RWPE2 (cell line): ENCODE results near the gene GRIP1.

ENCODE experiments used
- ATAC-seq: fragments of 200-7000 bp; cut with Tn5 transposase; 3 replicates; pipeline ENCODE4 v1.9.1; 2021; ENCODE audit warnings: low read depth
- DNase-seq: peaks from one replicate; pipeline ENCODE4 v3.0.0-alpha.2; 2020; ENCODE audit warnings: low spot score
- H3K27ac ChIP-seq: fragments of 450-650 bp; 2 replicates; pipeline ENCODE4 v1.5.1; 2017; ENCODE audit warnings: mild to moderate bottlenecking; ENCODE audit not compliant: poor library complexity, severe bottlenecking
- H3K27me3 ChIP-seq: fragments of 250-450 bp; sonication (Bioruptor Pico); 2 replicates; pipeline ENCODE4 v1.5.1; 2021; ENCODE audit warnings: mild to moderate bottlenecking, moderate library complexity; ENCODE audit not compliant: insufficient read depth, poor library complexity, severe bottlenecking
- H3K36me3 ChIP-seq: fragments of 250-450 bp; sonication (Bioruptor Pico); 2 replicates; pipeline ENCODE4 v1.5.1; 2020; ENCODE audit warnings: low read depth, mild to moderate bottlenecking, moderate library complexity
- H3K4me1 ChIP-seq: fragments of 250-450 bp; sonication (Bioruptor Pico); 2 replicates; pipeline ENCODE4 v1.5.1; 2021; ENCODE audit warnings: mild to moderate bottlenecking, moderate library complexity; ENCODE audit not compliant: insufficient read depth, poor library complexity, severe bottlenecking
- H3K4me3 ChIP-seq: fragments of 250-450 bp; sonication (Bioruptor Pico); 2 replicates; pipeline ENCODE4 v1.5.1; 2021; ENCODE audit warnings: mild to moderate bottlenecking, moderate library complexity; ENCODE audit not compliant: severe bottlenecking
- H3K9me3 ChIP-seq: fragments of 250-450 bp; sonication (Bioruptor Pico); 2 replicates; pipeline ENCODE4 v1.5.1; 2021; ENCODE audit warnings: mild to moderate bottlenecking, moderate library complexity; ENCODE audit not compliant: severe bottlenecking
- CTCF ChIP-seq: fragments of 450-650 bp; IDR thresholded peaks from one replicate; pipeline ENCODE4 v1.5.1; 2017; ENCODE audit warnings: mild to moderate bottlenecking, moderate library complexity; ENCODE audit not compliant: poor library complexity, severe bottlenecking

GRIP1 gene

GRCh38 chr12:66453844-66454243 lies 225.0 kb downstream of the GRIP1 start:
- TF ChIP-seq CTCF: no peak
- Histone ChIP-seq H3K27ac (no peak overlapping the region), H3K4me1 (peaks cover 6% of the 10 kb centered on the region), H3K27me3 (no peaks in the 10 kb centered on the region), H3K9me3 (no peaks in the 10 kb centered on the region), H3K36me3 (no peaks in the 10 kb centered on the region), H3K4me3 (no peak overlapping the region)
- no peak for DNase-seq
- ATAC-seq: no peak

- DNase-seq: no peak
- TF ChIP-seq CTCF: no peak
- no peaks in the 10 kb centered on the region for H3K27me3 ChIP-seq
- no peaks in the 10 kb centered on the region for H3K36me3 ChIP-seq
- no peak for ATAC-seq
- no peaks in the 10 kb centered on the region for H3K9me3 ChIP-seq
- no peak overlapping the region for H3K27ac ChIP-seq
- no peak overlapping the region for H3K4me3 ChIP-seq
- H3K4me1 ChIP-seq: peaks cover 6% of the 10 kb centered on the region
These were observed 225.8 kb downstream of the GRIP1 start for GRCh38 chr12:66453120-66453519.

GRCh38 chr12:66449531-66449930 lies 229.3 kb downstream of the GRIP1 start:
- Histone ChIP-seq H3K4me3 (no peak overlapping the region), H3K27me3 (no peaks in the 10 kb centered on the region), H3K9me3 (no peaks in the 10 kb centered on the region), H3K4me1 (peaks cover 6% of the 10 kb centered on the region), H3K36me3 (no peaks in the 10 kb centered on the region), H3K27ac (no peak overlapping the region)
- ATAC-seq (peak; percentile 97), DNase-seq (no peak)
- peak; percentile 19 for TF ChIP-seq CTCF

- TF ChIP-seq CTCF: no peak
- ATAC-seq (no peak), DNase-seq (no peak)
- Histone ChIP-seq H3K9me3 (no peaks in the 10 kb centered on the region), H3K27ac (no peak overlapping the region), H3K4me1 (peaks cover 6% of the 10 kb centered on the region), H3K36me3 (no peaks in the 10 kb centered on the region), H3K27me3 (no peaks in the 10 kb centered on the region), H3K4me3 (no peak overlapping the region)
These were observed 231.2 kb downstream of the GRIP1 start for GRCh38 chr12:66447643-66448042.

GRCh38 chr12:66446276-66446675 lies 232.6 kb downstream of the GRIP1 start:
- Histone ChIP-seq H3K4me1 (peaks cover 6% of the 10 kb centered on the region), H3K4me3 (no peak overlapping the region), H3K27ac (no peak overlapping the region), H3K36me3 (no peaks in the 10 kb centered on the region), H3K9me3 (no peaks in the 10 kb centered on the region), H3K27me3 (no peaks in the 10 kb centered on the region)
- DNase-seq: no peak
- ATAC-seq: no peak
- no peak for TF ChIP-seq CTCF
